Neutrophil (primary cell): Measurements from ENCODE around the gene MRTO4.
"Not testable (repeated sequence)": the region's sequence is repeated elsewhere in the genome, so short reads cannot be mapped to it uniquely, and the experiment has no call there.

Source experiments
- H3K27ac ChIP-seq: fragments of 200-600 bp; sonication (generic); 2 replicates; pipeline ENCODE4 v1.5.1; 2016; ENCODE audit warnings: mild to moderate bottlenecking, moderate library complexity
- H3K27me3 ChIP-seq: fragments of 200-600 bp; sonication (generic); 2 replicates; pipeline ENCODE4 v1.6.0; 2016; ENCODE audit warnings: mild to moderate bottlenecking
- H3K36me3 ChIP-seq: fragments of 200-600 bp; sonication (generic); 2 replicates; pipeline ENCODE4 v1.5.1; 2017
- H3K4me1 ChIP-seq, 2 experiments: fragments of 200-600 bp in 1 of 2; sonication (generic) in 1 of 2; 1 replicate in 1 of 2; 2 replicates in 1 of 2; pipeline versions ENCODE4 v1.5.1 to v1.6.1; 2013 to 2016; ENCODE audit warnings: low read depth in 1 of 2, low read length in 1 of 2, mild to moderate bottlenecking in 1 of 2, moderate library complexity in 1 of 2; ENCODE audit not compliant: control insufficient read depth in 1 of 2, insufficient read depth in 1 of 2
- H3K4me3 ChIP-seq, 2 experiments: fragments of 200-600 bp in 1 of 2; sonication (generic) in 1 of 2; 1 replicate in 1 of 2; 2 replicates in 1 of 2; pipeline ENCODE4 v1.5.1; 2013 to 2016; ENCODE audit warnings: low read depth in 1 of 2, low read length in 1 of 2, mild to moderate bottlenecking in 1 of 2, moderate library complexity in 1 of 2
- H3K9me3 ChIP-seq: fragments of 200-600 bp; sonication (generic); 2 replicates; pipeline ENCODE4 v1.5.1; 2016
- CTCF ChIP-seq: fragments of 200-600 bp; sonication (generic); IDR thresholded peaks from 2 replicates; pipeline ENCODE4 v1.5.1; 2016; ENCODE audit warnings: antibody characterized with exemption

Gene MRTO4

GRCh38 chr1:19220991-19221390 lies 30.6 kb upstream of the MRTO4 start:
- no peak overlapping the region for H3K4me3 ChIP-seq
- TF ChIP-seq CTCF, result no peak

GRCh38 chr1:19222573-19222972 lies 29.0 kb upstream of the MRTO4 start:
- Histone ChIP-seq H3K27me3 (no peaks in the 10 kb centered on the region), H3K4me3 (no peak overlapping the region), H3K4me1 (peaks cover 13 to 18% of the 10 kb centered on the region in 2 experiments), H3K27ac (no peak overlapping the region), H3K36me3 (peaks cover 50% of the 10 kb centered on the region), H3K9me3 (no peaks in the 10 kb centered on the region)
- TF ChIP-seq CTCF, result no peak

More at GRCh38 chr1:19220991-19221390, 30.6 kb upstream of the MRTO4 start:
- peak overlapping the region; percentile 53 for H3K27ac ChIP-seq
- H3K9me3 ChIP-seq, result no peaks in the 10 kb centered on the region
- H3K27me3 ChIP-seq, result no peaks in the 10 kb centered on the region
- H3K4me1 ChIP-seq, result peaks cover 13 to 18% of the 10 kb centered on the region in 2 experiments
- H3K36me3 ChIP-seq, result peaks cover 38% of the 10 kb centered on the region

- TF ChIP-seq CTCF, result no peak
- H3K36me3 ChIP-seq, result peaks cover 51% of the 10 kb centered on the region
- H3K4me1 ChIP-seq, result peaks cover 13 to 18% of the 10 kb centered on the region in 2 experiments
- H3K4me3 ChIP-seq, result no peak overlapping the region
- H3K9me3 ChIP-seq, result no peaks in the 10 kb centered on the region
- H3K27ac ChIP-seq, result no peak overlapping the region
- no peaks in the 10 kb centered on the region for H3K27me3 ChIP-seq
Measured at GRCh38 chr1:19222979-19223824, 28.4 kb upstream of the MRTO4 start.

GRCh38 chr1:19229229-19229628 lies 22.4 kb upstream of the MRTO4 start:
- Histone ChIP-seq H3K4me3 (no peak overlapping the region), H3K9me3 (no peaks in the 10 kb centered on the region), H3K27ac (no peak overlapping the region), H3K36me3 (peaks cover 78% of the 10 kb centered on the region), H3K4me1 (no peaks in the 10 kb centered on the region), H3K27me3 (no peaks in the 10 kb centered on the region)
- no peak for TF ChIP-seq CTCF

- Histone ChIP-seq H3K27ac (no peak overlapping the region), H3K27me3 (no peaks in the 10 kb centered on the region), H3K36me3 (peaks cover 79% of the 10 kb centered on the region), H3K9me3 (no peaks in the 10 kb centered on the region), H3K4me1 (no peaks in the 10 kb centered on the region), H3K4me3 (no peak overlapping the region)
- no peak for TF ChIP-seq CTCF
Measured at GRCh38 chr1:19229828-19230325, 21.7 kb upstream of the MRTO4 start.

- H3K27ac ChIP-seq, H3K4me1 ChIP-seq, H3K27me3 ChIP-seq, H3K4me3 ChIP-seq, H3K9me3 ChIP-seq: not testable (repeated sequence)
- peaks cover 85% of the 10 kb centered on the region for H3K36me3 ChIP-seq
Measured at GRCh38 chr1:19231736-19232523, 19.7 kb upstream of the MRTO4 start.
